GM18951 (cell line): Measurements from ENCODE around the gene EDDM13.
"Not testable (repeated sequence)": the region's sequence is repeated elsewhere in the genome, so short reads cannot be mapped to it uniquely, and the experiment has no call there.

Source experiments
- POLR2A ChIP-seq: IDR thresholded peaks from 4 replicates; pipeline ENCODE4 v1.6.1; 2011; ENCODE audit warnings: mild to moderate bottlenecking; ENCODE audit not compliant: insufficient read length, insufficient read depth; ENCODE audit errors: extremely low read depth
- in situ Hi-C: fragments of 300-500 bp; cut with MboI; formaldehyde crosslinking; loops from one replicate; pipeline ENCODE4 v1.12.0; 2022; ENCODE audit warnings: low sequenced_read_pairs, mixed read lengths, inconsistent platforms; ENCODE audit not compliant: unreplicated experiment

Gene EDDM13

GRCh38 chr19:56317749-56318148, 45.2 kb downstream of the EDDM13 start:
- TF ChIP-seq POLR2A, result no peak
- in situ Hi-C loops, result loop anchor here (25.0 kb wide), 1 partner anchor 230 kb away; no protein-coding TSS in a partner anchor

GRCh38 chr19:56319991-56320390, 47.4 kb downstream of the EDDM13 start:
- TF ChIP-seq POLR2A, result no peak
- in situ Hi-C loops, result loop anchor here (25.0 kb wide), 1 partner anchor 233 kb away; no protein-coding TSS in a partner anchor

DNA sequence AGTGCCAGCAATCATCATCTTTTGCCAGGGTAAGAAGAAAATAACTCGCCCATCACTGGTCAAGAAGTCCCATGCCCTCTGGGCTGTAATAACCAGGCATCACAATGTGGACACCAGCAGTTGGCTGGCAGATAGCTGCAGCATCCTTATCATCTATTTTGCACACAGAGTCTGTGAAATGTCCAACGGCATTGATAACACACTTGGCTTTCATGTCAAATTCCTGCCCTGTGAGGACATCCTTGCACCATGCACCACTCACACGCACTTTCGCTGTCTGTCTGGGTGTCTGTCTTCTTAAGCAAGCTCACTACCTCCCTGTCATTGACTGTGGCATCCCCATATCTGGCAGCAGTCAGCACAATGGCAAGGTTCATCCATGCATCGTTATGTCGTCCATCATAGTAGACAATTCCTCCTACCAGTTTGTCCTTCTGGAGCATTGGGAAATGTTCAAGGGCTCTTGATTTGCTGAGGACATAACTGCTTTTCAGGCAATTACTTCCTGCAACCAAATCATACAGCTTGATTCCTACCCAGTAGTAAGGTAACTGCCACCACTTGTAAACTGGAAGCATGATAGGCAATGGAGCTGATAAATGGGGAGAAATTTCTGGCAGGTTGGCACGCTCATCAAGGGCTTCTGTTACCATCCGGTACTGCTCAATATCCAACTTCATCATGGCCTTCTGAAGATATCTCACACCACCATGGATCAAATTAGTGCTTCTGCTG, 48.9 kb downstream of the EDDM13 start:
- in situ Hi-C loops, result loop anchor here (25.0 kb wide), 1 partner anchor 234 kb away; no protein-coding TSS in a partner anchor

GRCh38 chr19:56321989-56322440, 49.5 kb downstream of the EDDM13 start:
- no peak for TF ChIP-seq POLR2A
- in situ Hi-C loops, result loop anchor here (25.0 kb wide), 1 partner anchor 235 kb away; no protein-coding TSS in a partner anchor

More for the DNA sequence above, 48.9 kb downstream of the EDDM13 start:
- TF ChIP-seq POLR2A, result no peak

GRCh38 chr19:56324436-56324835, 51.9 kb downstream of the EDDM13 start:
- TF ChIP-seq POLR2A, result no peak
- in situ Hi-C loops, result loop anchor here (25.0 kb wide), 1 partner anchor 237 kb away; no protein-coding TSS in a partner anchor

DNA sequence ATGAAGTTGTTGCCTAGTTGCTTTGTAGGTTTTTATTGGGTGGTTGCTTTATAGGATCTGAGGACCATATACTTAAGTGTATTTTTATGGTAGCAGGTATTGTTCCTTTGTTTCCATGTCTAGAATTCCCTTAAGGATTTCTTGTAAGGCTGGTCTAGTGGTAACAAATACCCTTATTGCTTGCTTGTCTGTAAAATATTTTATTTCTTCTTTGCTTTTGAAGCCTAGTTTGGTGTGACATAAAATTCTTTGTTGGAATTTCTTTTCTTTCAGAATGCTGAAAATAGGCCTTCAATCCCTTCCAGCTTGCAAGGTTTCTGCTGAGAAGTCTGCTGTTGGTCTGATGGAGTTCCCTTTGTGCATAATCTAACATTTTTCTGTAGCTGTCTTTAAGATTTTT, 60.1 kb downstream of the EDDM13 start:
- TF ChIP-seq POLR2A, result no peak
- in situ Hi-C loops, result no loop called here

DNA sequence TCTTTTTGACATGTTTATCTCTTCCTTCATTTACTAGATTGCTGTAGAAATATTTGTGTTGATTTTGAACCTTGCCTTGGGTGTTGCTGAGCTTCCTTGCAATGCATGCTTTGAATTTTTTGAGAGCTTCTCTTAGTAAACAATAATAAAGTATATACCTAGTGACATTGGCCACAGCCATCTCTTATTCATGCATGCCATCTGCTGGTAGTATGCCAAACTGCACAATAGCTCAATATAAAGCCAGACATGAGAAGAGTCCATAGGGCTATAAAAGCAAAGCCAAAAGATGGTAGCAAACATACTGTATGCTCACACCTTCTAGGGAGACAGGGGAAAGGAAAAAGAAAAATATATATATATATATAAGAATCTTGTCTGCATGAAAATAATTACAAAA, 61.0 kb downstream of the EDDM13 start:
- no peak for TF ChIP-seq POLR2A
- in situ Hi-C loops, result no loop called here

- in situ Hi-C loops, result not testable (repeated sequence)
Measured at GRCh38 chr19:56335371-56335770, 62.8 kb downstream of the EDDM13 start.

- in situ Hi-C loops, result not testable (repeated sequence)
Measured at GRCh38 chr19:56337077-56337476, 64.5 kb downstream of the EDDM13 start.

DNA sequence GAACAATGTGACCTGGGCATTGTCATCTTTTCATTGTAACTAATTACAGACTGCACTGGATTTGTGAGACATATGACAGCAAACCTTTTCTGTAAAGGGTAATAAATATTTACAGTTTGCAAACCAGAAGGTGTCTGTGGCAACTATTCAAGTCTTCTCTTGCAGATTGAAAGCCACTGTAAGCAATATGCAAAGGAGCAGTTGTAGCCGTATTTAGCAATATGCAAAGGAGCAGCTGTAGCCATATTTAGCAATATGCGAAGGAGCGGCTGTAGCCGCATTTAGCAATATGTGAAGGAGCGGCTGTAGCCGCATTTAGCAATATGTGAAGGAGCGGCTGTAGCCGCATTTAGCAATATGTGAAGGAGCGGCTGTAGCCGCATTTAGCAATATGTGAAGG, 66.5 kb downstream of the EDDM13 start:
- in situ Hi-C loops, result not testable (repeated sequence)

DNA sequence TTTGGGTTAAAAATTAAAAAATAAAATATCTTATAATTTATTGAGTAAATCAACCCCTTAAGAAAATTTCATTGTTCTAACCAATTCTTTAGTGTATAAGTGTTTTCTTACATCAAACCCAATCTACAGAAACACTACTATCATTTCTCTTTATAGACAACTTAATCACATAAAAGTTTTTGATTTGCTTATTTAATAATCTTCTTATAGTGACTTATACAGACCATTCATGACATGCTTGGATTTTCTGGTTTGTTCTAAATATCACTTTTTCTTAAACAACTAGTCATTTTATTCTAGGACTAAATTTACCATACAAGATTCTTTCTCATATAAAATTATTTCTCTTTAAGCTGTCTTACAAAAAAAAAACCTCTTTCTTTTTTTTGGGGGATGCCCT, 69.4 kb downstream of the EDDM13 start:
- in situ Hi-C loops, result no loop called here
- no peak for TF ChIP-seq POLR2A

DNA sequence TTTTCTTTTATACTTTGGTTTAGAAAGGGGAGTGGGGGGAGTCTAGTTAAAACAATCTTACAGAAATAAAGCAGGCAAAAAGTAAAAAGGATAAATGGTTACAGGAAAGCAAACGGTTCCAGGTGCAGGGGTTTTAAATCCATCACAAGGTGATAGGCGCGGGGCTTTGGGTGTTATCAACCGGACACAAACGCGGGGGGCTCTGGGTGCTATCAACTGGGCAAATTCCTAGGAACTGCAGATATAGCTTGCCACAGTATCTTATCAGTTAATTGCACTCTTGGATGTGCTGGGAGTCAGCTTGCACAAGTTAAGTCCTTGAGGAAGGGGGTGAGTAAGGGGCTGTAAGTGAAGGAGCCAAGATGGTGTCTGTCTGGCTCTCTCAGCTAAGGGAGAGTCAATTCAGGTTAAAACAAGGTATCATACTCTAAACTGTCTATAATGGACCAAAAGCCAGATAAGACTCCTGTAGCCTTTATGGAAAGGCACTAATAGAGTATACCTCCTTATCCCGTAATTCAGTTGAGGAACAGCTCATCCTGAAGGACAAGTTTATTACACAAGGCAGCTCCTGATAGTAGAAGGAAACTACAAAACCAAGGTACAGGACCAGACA, 74.7 kb downstream of the EDDM13 start:
- no peak for TF ChIP-seq POLR2A
- in situ Hi-C loops, result no loop called here

- TF ChIP-seq POLR2A, result no peak
- in situ Hi-C loops, result no loop called here
Measured at GRCh38 chr19:56348289-56348877, 75.8 kb downstream of the EDDM13 start.
